ENCODE data around the gene SEMA7A.

Gene SEMA7A

GRCh38 chr15:74431645-74432044 lies 2.1 kb downstream of the SEMA7A start:
- DNase-seq (ENCODE audit: low read depth in 2 of 3, low spot score in 2 of 3) = peak in 1 of 3 experiments; percentile 18

- DNase-seq (ENCODE audit: low read depth in 2 of 3, low spot score in 2 of 3) = no peak
These were observed 2.6 kb downstream of the SEMA7A start for GRCh38 chr15:74431116-74431515.

- no peak for DNase-seq (ENCODE audit: low read depth in 2 of 3, low spot score in 2 of 3)
These were observed 3.2 kb downstream of the SEMA7A start for GRCh38 chr15:74430510-74430951.

- no peak for DNase-seq (ENCODE audit: low read depth in 2 of 3, low spot score in 2 of 3)
These were observed 3.9 kb downstream of the SEMA7A start for GRCh38 chr15:74429781-74430400.

GRCh38 chr15:74428970-74429780 lies 4.6 kb downstream of the SEMA7A start:
- DNase-seq (ENCODE audit: low read depth in 2 of 3, low spot score in 2 of 3) = no peak

- no peak for DNase-seq (ENCODE audit: low read depth in 2 of 3, low spot score in 2 of 3)
These were observed 5.3 kb downstream of the SEMA7A start for GRCh38 chr15:74428442-74428787.

GRCh38 chr15:74427607-74428441 lies 5.9 kb downstream of the SEMA7A start:
- no peak for DNase-seq (ENCODE audit: low read depth in 2 of 3, low spot score in 2 of 3)

- no peak for DNase-seq (ENCODE audit: low read depth in 2 of 3, low spot score in 2 of 3)
These were observed 7.1 kb downstream of the SEMA7A start for GRCh38 chr15:74426404-74427281.

GRCh38 chr15:74425630-74426029 lies 8.1 kb downstream of the SEMA7A start:
- DNase-seq (ENCODE audit: low read depth in 2 of 3, low spot score in 2 of 3) = no peak

GRCh38 chr15:74424901-74425528 lies 8.7 kb downstream of the SEMA7A start:
- DNase-seq (ENCODE audit: low read depth in 2 of 3, low spot score in 2 of 3) = no peak

- no peak for DNase-seq (ENCODE audit: low read depth in 2 of 3, low spot score in 2 of 3)
These were observed 10.1 kb downstream of the SEMA7A start for GRCh38 chr15:74423431-74424257.

GRCh38 chr15:74422652-74423430 lies 10.9 kb downstream of the SEMA7A start:
- DNase-seq (ENCODE audit: low read depth in 2 of 3, low spot score in 2 of 3) = no peak

GRCh38 chr15:74422265-74422651 lies 11.5 kb downstream of the SEMA7A start:
- DNase-seq (ENCODE audit: low read depth in 2 of 3, low spot score in 2 of 3) = no peak

GRCh38 chr15:74421302-74422245 lies 12.2 kb downstream of the SEMA7A start:
- no peak for DNase-seq (ENCODE audit: low read depth in 2 of 3, low spot score in 2 of 3)

GRCh38 chr15:74420193-74420905 lies 13.4 kb downstream of the SEMA7A start:
- DNase-seq (ENCODE audit: low read depth in 2 of 3, low spot score in 2 of 3) = no peak

- no peak for DNase-seq (ENCODE audit: low read depth in 2 of 3, low spot score in 2 of 3)
These were observed 14.3 kb downstream of the SEMA7A start for GRCh38 chr15:74419432-74419831.
